Stimulated activated CD8-positive, alpha-beta memory T cell treated with anti-CD3 and anti-CD28 coated beads, Interleukin-15, amount 100 ng/mL, for 4 hours (primary cell): ENCODE data around the gene IL9.

Source experiments
- DNase-seq, 2 donors: peaks; one replicate each; pipeline ENCODE4 v3.0.0-alpha.2; 2020; ENCODE audit warnings: low read depth in 2 of 2

Gene IL9

DNA sequence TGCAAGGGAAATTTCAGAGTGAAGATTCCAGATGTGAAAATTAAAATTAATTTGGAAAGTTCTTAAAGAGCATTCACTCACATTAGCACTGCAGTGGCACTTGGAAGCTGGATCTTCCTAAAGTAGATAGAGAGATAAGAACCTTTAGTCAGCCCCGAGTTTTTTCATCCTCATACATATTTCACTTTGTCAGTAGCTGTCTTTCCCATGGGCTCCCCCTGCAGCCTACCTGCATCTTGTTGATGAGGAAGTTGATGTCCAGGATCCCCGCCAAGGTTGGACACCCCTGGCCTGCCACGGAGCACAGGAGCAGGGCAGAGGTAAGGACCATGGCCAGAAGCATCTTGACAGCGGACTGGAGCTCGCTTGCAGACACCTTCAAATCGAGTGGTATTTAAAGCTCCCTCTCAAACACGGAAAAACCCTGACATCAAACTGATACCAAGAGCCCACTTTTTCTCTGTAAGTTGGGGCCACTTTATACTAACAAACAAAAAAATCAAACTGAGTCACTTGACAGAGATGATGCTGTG lies at the start of gene IL9:
Gene IL9, minus strand, starts transcription at position 368 of the 533 bp plus-strand sequence. Its CDS starts 25 bp downstream, at position 343.
- no peak for DNase-seq

DNA sequence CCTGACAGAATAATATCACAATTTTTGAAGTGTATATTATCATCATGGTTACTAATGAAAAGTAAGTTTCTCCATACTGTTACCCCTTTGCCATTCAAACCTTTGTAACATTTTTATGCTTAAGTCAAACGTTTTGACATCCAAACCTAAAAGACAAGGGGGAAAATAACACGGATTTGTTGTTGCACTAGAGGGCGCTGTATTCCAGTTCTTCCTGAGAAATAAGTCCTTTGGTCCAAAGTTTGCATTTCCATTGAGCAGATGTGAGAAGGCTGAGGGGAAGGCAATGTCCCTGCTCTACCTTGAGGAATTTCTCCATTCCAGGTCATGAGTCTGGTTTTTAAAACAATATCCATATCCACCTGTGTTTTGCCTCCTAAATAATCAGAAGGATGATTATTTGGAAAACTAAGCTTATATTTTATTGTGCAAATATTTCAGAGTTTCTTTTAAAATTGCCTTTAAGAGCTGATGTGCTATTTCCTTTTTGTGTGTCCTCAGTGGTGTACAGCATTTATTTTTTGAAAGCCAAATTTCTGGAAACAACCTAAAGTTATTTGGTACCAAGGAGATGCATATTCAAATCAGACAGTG lies 49.4 kb upstream of the IL9 start:
- DNase-seq, result no peak

DNA sequence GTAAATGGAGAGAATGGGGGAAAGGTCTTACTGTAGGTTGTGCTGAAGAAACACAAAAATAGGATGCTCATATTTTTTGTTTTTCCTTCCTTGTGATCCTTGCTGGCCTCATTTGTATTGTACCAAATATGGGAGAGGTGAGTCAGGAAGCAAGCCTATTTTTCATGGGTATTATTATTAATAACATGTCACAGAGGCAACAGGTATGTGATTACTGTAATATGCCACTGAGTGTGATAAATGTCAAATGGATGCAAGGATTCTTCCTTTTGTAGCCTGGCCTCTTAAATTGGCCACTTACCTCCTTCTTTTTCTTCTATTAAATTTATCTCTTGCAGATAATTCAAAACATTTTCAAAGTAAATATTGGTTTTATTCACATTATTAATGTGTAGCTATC lies 48.9 kb upstream of the IL9 start:
- DNase-seq, result no peak

DNA sequence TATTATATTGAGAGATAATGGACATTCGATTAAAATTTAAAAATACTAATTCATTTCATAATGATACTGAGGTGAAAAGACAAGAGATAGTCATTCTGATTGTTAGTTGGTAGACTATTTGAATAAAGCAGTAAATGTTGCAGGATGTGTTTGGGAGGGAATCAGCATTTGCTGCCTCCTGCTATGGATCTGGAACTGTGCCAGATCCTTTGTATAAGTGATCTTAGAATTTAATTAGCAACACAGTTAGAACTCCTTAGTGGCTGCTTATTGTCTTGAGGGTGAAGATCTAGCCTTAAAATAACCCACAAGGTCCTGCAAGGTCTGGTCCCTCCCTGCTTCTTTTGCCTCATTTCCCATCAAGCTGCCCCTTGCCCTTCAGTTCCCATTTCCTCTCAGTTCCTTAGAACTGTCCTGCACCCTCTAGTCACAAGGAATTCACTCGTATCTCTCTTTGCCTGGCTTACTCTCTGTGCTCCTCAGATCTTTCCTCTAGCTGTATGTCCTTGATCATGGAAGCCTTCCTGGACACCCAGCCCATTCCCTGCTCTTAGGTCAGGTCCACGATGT lies 46.6 kb upstream of the IL9 start:
- DNase-seq, result no peak

DNA sequence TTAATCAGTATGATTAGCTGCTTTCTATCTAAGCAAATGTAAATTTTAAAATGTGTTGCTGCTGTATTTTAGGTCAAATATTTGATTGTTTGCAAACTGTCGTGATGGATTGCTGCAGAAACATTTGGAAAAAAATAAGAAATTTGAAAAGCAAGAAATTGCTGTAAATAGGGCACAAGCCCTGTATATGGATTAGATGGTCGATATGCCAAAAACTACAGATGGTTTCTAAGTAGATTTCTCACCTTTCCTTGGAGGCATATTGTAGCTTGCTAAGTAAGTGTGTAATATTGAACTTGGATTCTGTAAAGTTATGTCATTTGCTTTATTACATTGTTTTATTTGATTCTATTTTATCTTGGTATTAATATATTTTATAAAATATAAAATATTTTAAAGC lies 46.1 kb upstream of the IL9 start:
- DNase-seq, result no peak

DNA sequence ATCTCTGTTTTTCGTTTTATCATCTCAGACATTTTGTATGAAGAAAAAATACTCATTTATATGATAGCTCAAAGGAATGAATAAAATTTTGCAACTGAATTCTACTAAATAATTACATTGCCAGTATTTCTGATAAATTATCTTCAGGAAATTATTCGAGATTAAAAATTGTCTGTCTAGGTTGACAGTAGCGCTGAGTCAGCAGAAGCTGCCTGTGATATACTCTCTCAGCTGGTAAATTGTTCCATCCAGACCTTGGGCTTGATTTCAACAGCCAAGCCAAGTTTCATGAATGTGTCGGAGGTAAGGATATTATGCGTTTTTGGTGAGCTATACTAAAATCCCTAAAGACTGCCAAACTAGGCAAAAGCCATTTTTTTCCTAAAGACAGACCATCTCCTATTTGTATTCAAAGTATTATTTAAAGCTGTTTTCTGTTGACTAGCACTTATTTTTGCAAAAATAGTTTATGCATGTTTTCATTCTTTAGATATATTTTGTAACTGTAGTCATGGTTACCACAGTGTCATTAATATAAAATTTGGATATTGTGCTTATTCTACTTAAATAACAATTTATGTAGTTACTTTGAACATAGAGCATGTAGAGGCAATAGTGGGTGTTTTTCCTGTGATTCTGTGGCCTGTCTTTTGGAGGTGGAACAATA lies 41.7 kb upstream of the IL9 start:
- DNase-seq, result no peak

DNA sequence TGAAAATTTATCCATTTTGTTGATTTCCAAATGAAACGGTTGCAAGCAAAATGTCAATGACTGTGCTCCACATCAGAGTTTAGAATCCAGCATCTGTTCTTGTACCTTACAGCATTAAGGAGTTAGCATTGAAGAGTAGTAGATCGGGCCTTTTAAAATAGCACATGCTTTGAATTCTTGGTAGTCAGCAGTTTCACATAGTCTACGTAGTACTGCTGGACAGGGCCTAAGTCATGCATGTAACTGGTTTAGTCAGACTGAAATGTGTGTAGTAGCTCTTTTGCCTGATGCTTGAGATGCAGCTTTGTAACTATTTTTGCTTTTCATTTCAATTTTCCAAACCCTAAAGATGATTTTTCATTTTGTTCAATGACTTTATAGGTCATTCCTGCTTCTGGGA lies 39.3 kb upstream of the IL9 start:
- no peak for DNase-seq

DNA sequence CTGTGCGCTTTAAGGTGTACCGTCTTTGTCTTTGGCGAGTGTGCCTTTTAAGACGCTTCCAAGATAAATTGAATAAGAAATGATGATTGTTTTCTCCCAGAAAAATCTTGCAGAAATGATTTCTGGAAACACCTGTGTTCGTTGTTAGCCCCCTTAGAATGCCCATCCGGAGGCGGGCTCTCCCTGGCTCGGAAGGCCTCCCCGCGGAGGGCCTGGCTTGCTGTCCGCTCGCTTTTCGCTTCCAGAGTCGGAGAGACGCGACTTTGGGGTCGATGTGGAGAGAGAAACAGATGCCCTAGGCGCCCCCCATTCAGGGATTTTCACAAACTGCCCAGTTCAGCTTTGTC lies 35.3 kb upstream of the IL9 start:
- no peak for DNase-seq

DNA sequence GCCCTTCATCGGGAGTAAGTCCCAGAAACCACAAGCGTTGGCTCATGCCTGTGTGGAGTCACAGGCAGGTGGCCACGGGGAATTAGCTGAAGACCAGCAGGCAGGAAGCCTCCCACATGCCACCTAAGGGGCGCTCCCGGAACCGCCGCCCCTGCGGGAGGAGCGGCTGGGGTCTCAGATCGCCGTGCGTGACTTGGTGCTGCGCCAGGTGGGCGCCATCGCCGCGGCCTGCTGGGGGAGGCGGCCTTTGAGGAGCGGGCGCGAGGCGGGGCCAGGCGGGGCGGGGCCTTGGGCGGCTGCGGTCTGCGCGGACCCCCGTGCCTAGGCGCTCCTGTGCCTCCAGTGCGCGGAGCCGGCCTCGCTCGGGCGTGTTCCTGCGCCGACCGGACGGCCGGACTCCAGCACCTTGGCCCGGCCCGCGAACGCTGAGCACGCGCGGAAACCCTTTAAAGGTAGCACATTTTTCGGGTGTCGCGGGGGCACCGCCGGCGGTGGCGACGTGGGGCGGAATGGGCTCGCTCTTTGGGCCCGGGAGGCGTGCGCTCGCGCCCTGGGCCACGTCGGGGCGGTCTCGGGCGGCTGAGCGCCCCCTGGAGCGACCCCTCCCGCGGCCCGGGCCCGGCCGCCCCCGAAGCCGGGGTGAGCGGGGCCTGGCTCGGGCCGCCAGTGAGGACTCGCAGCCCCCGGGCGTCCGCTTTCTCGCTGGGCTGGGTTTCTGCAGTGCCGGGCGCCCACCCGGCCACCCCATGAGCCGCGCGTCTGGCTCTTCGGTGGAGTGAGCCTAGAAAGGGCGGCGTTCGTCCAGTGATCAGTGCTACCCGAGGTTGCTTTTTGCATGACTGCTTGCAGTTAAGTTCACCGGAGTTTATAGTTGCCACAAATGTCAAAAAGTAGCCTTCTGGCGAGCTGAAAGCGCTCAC lies 34.6 kb upstream of the IL9 start:
- no peak for DNase-seq

DNA sequence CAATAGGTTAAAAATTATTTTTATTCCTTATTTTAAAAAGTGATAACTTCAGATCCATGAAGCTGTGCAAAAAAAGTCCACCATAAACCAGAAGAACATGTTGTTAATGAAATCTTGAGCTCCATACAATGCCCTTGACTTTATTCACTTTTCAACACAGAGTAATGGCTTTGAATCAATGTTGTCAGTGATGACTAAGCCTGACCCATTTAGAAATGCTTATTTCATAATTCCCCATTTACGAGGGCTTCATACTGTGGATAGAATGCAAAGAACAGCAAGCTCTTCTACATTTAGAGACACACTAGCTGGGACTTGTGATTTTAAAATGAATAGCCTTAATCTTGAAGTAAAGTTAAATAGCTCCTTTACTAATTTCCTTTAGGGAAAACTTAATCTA lies 25.7 kb upstream of the IL9 start:
- no peak for DNase-seq

DNA sequence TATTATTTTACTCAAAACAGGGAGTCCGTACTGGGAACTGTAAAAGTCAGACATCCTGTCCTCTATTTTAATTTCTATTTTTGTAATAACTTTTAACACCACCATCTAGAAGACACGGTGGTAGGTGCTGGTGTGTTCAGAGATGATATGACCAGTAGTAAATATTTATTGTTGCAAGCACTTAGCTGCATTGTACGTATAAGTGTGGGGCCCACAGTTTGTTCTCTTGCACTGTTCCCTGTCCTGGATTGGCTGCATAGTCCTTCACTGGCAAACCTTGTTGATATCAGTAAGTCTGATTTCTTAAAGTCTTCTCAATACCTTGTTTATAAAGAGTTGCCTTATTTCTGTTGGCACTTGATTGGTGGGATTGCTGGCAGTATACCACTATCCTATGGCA lies 24.6 kb upstream of the IL9 start:
- no peak for DNase-seq

DNA sequence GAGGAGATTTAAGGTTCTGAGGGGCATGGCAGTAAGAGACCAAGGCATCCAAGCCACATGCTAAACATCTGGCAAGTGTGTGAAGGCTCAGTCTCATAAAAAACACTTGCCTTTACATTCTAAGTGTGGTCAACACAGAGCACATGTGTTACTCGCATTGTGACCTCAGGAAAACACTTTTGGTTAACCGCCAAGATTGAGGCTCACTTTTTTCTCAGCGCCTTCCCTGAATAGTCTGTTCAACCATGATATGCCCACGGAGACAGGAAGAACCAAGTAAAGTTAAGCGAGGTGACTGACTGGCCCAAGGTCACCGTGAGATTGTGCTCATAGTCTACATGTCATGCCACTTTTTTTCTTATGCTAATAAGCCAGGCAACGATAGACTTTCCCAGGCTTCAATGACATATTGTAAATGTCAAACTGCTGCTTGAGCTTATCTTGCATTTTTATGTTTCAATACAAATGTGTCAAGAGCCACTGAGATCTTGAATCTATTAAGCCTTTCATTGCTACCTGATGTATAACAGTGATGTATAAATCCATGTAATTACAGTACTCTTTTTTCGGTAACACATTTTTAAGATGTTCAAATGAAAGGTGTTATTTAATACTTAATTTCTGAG lies 21.1 kb upstream of the IL9 start:
- DNase-seq, result no peak

DNA sequence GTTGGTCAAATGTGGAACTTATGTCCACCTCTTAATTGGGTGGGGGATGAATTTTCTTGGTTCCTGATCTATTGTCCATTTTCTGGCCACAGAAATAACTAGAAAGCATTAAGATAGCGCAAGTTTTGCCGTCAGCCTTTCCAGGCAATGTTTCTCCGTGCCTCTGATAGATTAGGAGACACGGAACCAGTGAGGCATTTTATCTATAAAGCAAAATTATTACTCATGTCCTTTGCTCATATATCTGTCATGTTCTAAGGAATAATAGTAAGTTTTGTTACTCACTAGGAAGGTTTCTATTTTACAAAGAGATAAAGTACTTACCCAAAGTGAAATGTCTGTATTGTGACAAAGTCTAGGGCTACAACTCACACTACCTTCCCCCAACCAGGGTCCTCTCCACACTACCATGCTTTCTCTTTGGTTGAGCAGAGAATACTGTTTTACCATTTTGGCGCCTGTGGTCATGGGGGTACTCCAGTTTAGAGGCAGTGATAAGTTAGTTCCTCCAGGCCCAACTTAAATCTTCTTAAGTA lies 19.9 kb upstream of the IL9 start:
- no peak for DNase-seq

DNA sequence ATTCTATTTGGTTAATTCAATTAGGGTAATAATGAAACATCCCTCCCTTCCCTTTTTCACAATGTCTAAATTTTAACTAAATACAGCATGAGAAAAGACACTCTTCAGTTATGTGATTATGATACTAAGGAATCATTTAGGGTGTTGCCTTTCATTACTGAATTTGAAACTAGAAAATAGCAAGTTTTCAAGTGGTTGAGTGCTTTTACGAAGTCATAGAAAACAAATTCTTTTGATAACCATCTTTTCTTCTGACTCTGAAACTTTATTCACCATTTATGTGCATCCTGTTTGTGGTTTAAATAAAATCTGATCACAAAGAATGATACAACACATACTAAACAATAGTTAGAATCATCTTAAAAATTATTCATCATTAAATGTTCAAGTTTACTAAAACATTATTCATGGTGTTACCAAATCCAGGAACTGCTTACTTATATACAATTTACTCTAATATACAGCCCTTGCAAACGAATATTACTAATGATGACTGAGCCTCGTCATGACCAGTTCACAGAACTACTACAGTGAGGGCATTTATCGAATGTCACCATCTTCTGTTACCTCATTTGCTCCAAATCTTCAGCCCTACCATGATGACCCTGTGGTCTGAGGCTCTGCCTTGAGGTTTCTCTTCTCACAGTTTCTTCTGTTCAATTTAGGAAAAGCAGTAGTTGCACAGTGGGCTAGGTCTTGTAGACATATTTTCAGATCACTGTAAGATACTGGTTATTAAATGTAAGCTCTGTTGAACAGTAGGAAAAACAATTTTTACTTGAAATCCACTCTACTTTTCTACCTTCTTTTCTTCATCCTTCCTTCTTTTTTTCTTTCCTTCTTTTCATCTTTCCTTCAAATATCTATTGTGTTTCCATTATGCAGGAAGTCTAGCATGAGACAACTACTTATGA lies 18.3 kb upstream of the IL9 start:
- DNase-seq, result no peak

DNA sequence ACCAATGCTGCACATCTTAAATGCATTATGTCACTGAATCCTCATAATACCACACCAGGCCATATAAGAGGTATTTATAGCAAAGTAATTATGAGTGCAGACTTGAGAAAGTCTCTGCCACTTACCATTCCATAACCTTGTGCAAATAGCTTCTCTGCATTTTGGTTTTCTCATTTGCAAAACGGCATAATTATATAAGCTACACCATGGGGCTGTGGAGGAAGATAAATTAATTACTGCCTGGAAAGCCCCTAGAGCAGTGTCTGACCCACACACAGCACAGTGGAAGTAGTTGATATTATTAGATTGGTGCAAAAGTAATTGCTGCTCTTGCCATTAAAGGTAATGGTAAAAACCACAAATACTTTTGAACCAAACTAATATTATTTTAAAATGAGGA lies 9.5 kb upstream of the IL9 start:
- no peak for DNase-seq

DNA sequence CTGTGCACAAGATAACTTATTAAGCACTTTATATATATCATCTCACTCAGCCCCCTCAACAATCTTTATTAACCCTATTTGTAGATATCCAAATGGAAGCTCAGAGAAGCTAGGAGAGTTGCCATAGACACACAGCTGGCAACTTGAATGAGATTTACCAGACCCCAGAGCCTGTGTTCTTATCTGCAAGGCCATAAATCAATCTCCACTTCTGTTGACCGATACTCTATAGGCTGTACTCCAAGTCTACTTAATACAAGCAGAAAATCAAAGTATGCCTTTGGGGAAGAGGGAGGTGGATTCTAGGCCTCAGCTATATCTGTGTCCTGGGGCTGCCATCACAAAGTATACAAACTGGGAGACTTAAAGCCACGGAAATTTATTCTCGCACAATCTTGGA lies 6.0 kb upstream of the IL9 start:
- no peak for DNase-seq

DNA sequence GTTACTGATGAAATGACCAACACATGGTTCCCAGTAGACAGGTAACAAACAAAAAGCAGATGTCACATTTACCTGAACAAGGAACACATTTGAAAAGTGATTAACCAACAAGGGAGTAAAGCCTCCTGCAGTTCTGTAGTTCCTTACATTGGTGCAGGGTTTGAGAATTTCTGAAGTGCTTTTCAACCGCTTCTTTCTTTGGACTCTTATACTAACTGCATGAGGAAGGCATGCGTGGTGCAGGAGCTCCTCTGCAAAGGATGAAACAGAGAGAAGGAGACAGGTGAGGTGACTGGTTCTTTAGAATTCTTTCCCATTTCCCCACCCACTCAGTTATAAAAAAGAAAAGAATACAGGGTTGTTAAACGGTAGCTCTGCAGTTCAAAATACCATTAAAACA lies 4.6 kb upstream of the IL9 start:
- DNase-seq, result no peak

DNA sequence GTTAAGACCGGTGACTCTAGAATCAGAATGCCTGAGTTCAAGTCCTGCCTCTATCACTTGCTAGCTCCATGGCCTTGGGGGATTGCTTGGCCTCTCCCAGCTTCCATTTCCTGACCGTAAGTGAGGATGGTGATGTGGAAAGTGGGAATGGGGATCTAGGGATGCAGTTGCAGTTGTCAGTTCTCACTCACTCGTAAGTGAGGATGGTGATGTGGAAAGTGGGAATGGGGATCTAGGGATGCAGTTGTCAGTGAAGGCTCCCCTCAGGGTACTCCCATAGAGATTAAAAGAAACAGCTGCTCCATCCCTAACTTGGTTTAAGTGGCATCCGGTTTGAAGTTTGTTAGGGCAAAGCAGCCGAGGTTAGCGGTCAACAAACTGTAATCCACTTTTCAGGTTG lies 3.0 kb upstream of the IL9 start:
- no peak for DNase-seq

DNA sequence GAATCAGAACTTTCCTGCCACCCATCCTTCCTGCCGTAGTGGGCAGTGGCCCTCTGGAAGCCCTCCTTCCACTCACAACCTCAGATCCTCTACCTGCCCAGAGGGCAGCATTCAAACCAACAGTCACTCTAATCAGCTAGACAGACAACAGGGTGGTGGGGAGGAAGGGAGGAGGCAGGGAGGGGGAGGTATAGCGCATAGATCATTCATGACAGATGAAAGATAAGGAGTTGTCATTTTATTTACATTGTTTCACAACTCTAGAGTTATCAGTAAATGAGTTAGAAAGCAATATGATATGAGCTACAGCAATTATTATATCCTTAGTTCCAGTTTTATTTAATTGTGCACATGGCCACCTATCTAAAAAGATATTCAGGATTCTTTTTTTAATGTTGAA lies 852 bp downstream of the IL9 start:
- DNase-seq, result no peak

DNA sequence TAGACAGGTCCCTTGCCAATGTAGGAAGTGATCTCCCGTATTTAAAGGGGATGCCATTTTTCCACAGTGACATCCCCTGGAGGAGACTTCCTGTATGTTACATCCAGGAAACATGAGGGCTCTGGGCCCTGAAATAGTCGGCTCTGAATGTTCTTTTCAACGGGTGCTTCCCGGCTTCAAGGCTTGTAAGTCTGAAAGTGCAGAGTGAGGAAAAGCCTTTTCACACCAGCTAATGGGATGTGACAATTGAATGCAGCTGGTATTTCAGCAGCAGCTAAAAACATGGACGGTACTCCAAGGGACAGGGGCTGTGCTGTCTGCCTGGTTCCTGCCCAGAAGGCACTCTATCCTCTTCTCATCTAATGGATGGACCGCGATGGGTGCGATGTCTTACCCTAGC lies 1.4 kb downstream of the IL9 start:
- no peak for DNase-seq

DNA sequence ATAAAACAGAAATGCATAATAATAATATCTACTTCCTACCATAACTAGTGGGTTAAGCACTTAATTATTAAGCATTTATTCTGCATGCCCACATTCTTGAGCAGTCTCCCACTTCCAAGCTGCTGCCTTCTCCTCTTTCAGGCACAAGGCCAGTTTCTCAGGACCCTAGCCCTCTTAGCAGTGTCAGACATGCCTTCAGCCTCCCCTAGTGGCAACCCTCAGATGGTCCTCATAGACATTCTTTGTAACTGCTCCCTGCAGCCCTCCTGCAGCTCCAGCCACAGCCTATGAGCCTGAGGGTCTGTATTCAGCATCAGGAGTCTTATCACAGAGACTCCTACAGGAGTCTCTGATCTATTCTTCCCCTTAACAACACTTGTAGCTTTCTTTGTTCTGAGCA lies 3.9 kb downstream of the IL9 start:
- no peak for DNase-seq
